Parathyroid adenoma (tissue), 2 donors: Measurements from ENCODE around the gene CEND1.

Experiments used
- H2AFZ ChIP-seq: fragments of 300-600 bp; sonication (generic); one replicate; pipeline ENCODE4 v1.7.0; 2017; ENCODE audit warnings: antibody characterized with exemption, mild to moderate bottlenecking
- H3K27ac ChIP-seq: fragments of 300-600 bp; sonication (generic); one replicate; pipeline ENCODE4 v1.7.0; 2017
- H3K27me3 ChIP-seq: fragments of 300-600 bp; sonication (generic); one replicate; pipeline ENCODE4 v1.7.0; 2017; ENCODE audit warnings: low read length; ENCODE audit not compliant: control insufficient read depth, insufficient read depth
- H3K36me3 ChIP-seq: fragments of 300-600 bp; sonication (generic); one replicate; pipeline ENCODE4 v1.7.0; 2017; ENCODE audit warnings: low read length; ENCODE audit not compliant: control insufficient read depth, insufficient read depth
- H3K4me1 ChIP-seq: fragments of 300-600 bp; sonication (generic); one replicate; pipeline ENCODE4 v1.7.0; 2017; ENCODE audit warnings: control low read depth
- H3K4me2 ChIP-seq: fragments of 300-600 bp; sonication (generic); one replicate; pipeline ENCODE4 v1.7.0; 2017; ENCODE audit warnings: low read length
- H3K4me3 ChIP-seq: fragments of 300-600 bp; sonication (generic); one replicate; pipeline ENCODE4 v1.7.0; 2017; ENCODE audit warnings: low read depth, low read length
- H3K79me2 ChIP-seq: fragments of 300-600 bp; sonication (generic); one replicate; pipeline ENCODE4 v1.7.0; 2017; ENCODE audit warnings: control low read depth
- H3K9ac ChIP-seq: fragments of 300-600 bp; sonication (generic); one replicate; pipeline ENCODE4 v1.7.0; 2017; ENCODE audit warnings: mild to moderate bottlenecking
- H3K9me3 ChIP-seq: fragments of 300-600 bp; sonication (generic); one replicate; pipeline ENCODE4 v1.7.0; 2017; ENCODE audit warnings: low read length; ENCODE audit not compliant: control insufficient read depth
- CTCF ChIP-seq: fragments of 300-600 bp; sonication (generic); IDR thresholded peaks from one replicate; pipeline ENCODE4 v1.7.0; 2017; ENCODE audit warnings: antibody characterized with exemption, mild to moderate bottlenecking
- donor health status: primary hyperparathyroidism.

Gene CEND1

GRCh38 chr11:786235-787083 lies 3.4 kb downstream of the CEND1 start:
- Histone ChIP-seq H3K4me2 (no peak overlapping the region), H2AFZ (no peak overlapping the region), H3K4me3 (no peak overlapping the region), H3K9me3 (no peaks in the 10 kb centered on the region), H3K27ac (no peak overlapping the region), H3K27me3 (no peaks in the 10 kb centered on the region), H3K9ac (no peak overlapping the region), H3K4me1 (no peaks in the 10 kb centered on the region), H3K79me2 (no peaks in the 10 kb centered on the region), H3K36me3 (no peaks in the 10 kb centered on the region)
- TF ChIP-seq CTCF, result no peak

- Histone ChIP-seq H3K79me2 (no peaks in the 10 kb centered on the region), H3K27ac (no peak overlapping the region), H3K4me1 (no peaks in the 10 kb centered on the region), H3K36me3 (no peaks in the 10 kb centered on the region), H3K9ac (no peak overlapping the region), H3K4me3 (no peak overlapping the region), H3K27me3 (no peaks in the 10 kb centered on the region), H3K9me3 (no peaks in the 10 kb centered on the region), H3K4me2 (no peak overlapping the region), H2AFZ (no peak overlapping the region)
- peak; percentile 46 for TF ChIP-seq CTCF
Observed at GRCh38 chr11:783581-784015, 6.3 kb downstream of the CEND1 start.

GRCh38 chr11:782264-783174 lies 7.4 kb downstream of the CEND1 start:
- no peak overlapping the region for H3K9ac ChIP-seq
- no peaks in the 10 kb centered on the region for H3K36me3 ChIP-seq

GRCh38 chr11:779955-780532 lies 9.8 kb downstream of the CEND1 start:
- no peak for TF ChIP-seq CTCF
- Histone ChIP-seq H3K27me3 (no peaks in the 10 kb centered on the region), H3K4me1 (no peaks in the 10 kb centered on the region), H3K79me2 (peaks cover 4% of the 10 kb centered on the region), H3K4me3 (no peak overlapping the region), H3K9me3 (no peaks in the 10 kb centered on the region), H2AFZ (no peak overlapping the region), H3K9ac (no peak overlapping the region), H3K4me2 (no peak overlapping the region), H3K27ac (no peak overlapping the region), H3K36me3 (no peaks in the 10 kb centered on the region)

More at GRCh38 chr11:782264-783174, 7.4 kb downstream of the CEND1 start:
- H3K4me3 ChIP-seq, result no peak overlapping the region
- no peaks in the 10 kb centered on the region for H3K4me1 ChIP-seq
- no peaks in the 10 kb centered on the region for H3K79me2 ChIP-seq
- no peak for TF ChIP-seq CTCF
- no peaks in the 10 kb centered on the region for H3K9me3 ChIP-seq
- no peak overlapping the region for H2AFZ ChIP-seq
- H3K27ac ChIP-seq, result no peak overlapping the region
- H3K4me2 ChIP-seq, result no peak overlapping the region
- no peaks in the 10 kb centered on the region for H3K27me3 ChIP-seq
